ENCODE measurements around the gene ZNF217. TPM values are rescaled to one million over a fixed set of nuclear protein-coding genes. Genes with fewer than 3 reads are reported as not detected.

Gene ZNF217
- total and polyA plus RNA-seq, 2 donors (not counting 3 experiments of a cell fraction or from before 2014, with no cell fraction given): 5.8 to 31.7 TPM

GRCh38 chr20:53569005-53569404, 24.6 kb downstream of the ZNF217 start:
- Histone ChIP-seq H3K27me3 (ENCODE audit: control insufficient read depth in 2 of 2, insufficient read depth in 2 of 2, low read length in 2 of 2) (no peaks in the 10 kb centered on the region), H3K36me3 (ENCODE audit: control insufficient read depth in 2 of 2, extremely low read depth in 1 of 2, insufficient read depth in 2 of 2, low read length in 2 of 2) (peaks cover 13 to 17% of the 10 kb centered on the region in 2 experiments), H3K4me1 (ENCODE audit: control insufficient read depth, extremely low read depth, insufficient read depth, low read length) (no peaks in the 10 kb centered on the region), H3K4me2 (ENCODE audit: insufficient read depth, low read length) (no peak overlapping the region), H3K9ac (replicated peaks; ENCODE audit: extremely low read depth, insufficient read depth, low read length) (no peak overlapping the region), H3K9me1 (replicated peaks; ENCODE audit: control insufficient read depth, extremely low read depth, insufficient read depth, low read length) (no peaks in the 10 kb centered on the region), H3K27ac (ENCODE audit: insufficient read depth, low read depth, low read length) (no peak overlapping the region), H4K20me1 (replicated peaks; ENCODE audit: control insufficient read depth, extremely low read depth, insufficient read depth, low read length) (no peaks in the 10 kb centered on the region), H2AFZ (ENCODE audit: low read depth, low read length) (no peak overlapping the region), H3K4me3 (replicated peaks in 1 of 3; ENCODE audit: insufficient read depth in 1 of 3, low read depth in 1 of 3, low read length in 3 of 3) (no peak overlapping the region), H3K9me3 (replicated peaks; ENCODE audit: control insufficient read depth, insufficient read depth, low read length) (no peaks in the 10 kb centered on the region), H3K79me2 (ENCODE audit: control insufficient read depth, insufficient read depth, low read length) (peaks cover 27% of the 10 kb centered on the region)
- POLR2A ChIA-PET: no interaction called here
- no TSS peak for BruUV-seq (replicated peaks)
- FAIRE-seq (no peak), DNase-seq (ENCODE audit: low read depth, low spot score) (no peak)
- CTCF ChIA-PET: interaction anchor here (1.2 kb wide), 1 partner anchor 371 kb away, joined by 5 read pairs; no protein-coding TSS in a partner anchor
- TF ChIP-seq CTCF (IDR thresholded peaks at IDR 0.05; ENCODE audit: extremely low read depth in 1 of 2, insufficient read depth in 1 of 2, low read depth in 1 of 2, low read length in 2 of 2): no peak
- TF ChIP-seq POLR2AphosphoS5 (IDR thresholded peaks at IDR 0.05; ENCODE audit: insufficient read depth, low read depth, low read length): no peak
- TF ChIP-seq FOS (IDR thresholded peaks at IDR 0.05; ENCODE audit: borderline replicate concordance, insufficient read depth, low read length): no peak
- TF ChIP-seq MYC (IDR thresholded peaks at IDR 0.05; ENCODE audit: low read depth, low read length): no peak
- no peak for TF ChIP-seq GATA2 (IDR thresholded peaks at IDR 0.05; ENCODE audit: insufficient read depth, insufficient read length, low read depth, low read length)
- no peak for TF ChIP-seq MAX (IDR thresholded peaks at IDR 0.05; ENCODE audit: insufficient read depth, insufficient read length)
- no peak for TF ChIP-seq JUN (IDR thresholded peaks at IDR 0.05; ENCODE audit: borderline replicate concordance, insufficient read depth, insufficient read length, low read depth)
- TF ChIP-seq EZH2 (IDR thresholded peaks at IDR 0.05; ENCODE audit: borderline replicate concordance, low read depth, low read length, severe bottlenecking): no peak
- no peak for TF ChIP-seq POLR2A (IDR thresholded peaks at IDR 0.05; ENCODE audit: low read depth, low read length)
- intact Hi-C loops (cut with micrococcal nuclease): no loop called here
- dilution Hi-C loops (cut with MboI; ENCODE audit: extremely low pct_ligation_motif_present, low sequenced_read_pairs): no loop called here

All from endothelial cell of umbilical vein (primary cell).